K562 (cell line): ENCODE measurements around the gene GCK. TPM values are rescaled to one million over a fixed set of nuclear protein-coding genes. Genes with fewer than 3 reads are reported as not detected.

ENCODE experiments used
- CCNT2 ChIP-seq: IDR thresholded peaks from 2 replicates; pipeline ENCODE4 v1.6.1; 2011; ENCODE audit warnings: borderline replicate concordance, low read depth, mild to moderate bottlenecking, moderate library complexity, mixed read lengths, low read length; ENCODE audit not compliant: insufficient read length; ENCODE audit errors: extremely low read depth
- CLOCK ChIP-seq: fragments of 250-450 bp; sonication (Bioruptor Pico); IDR thresholded peaks from 2 replicates; pipeline ENCODE4 v1.4.0; 2020; ENCODE audit warnings: mild to moderate bottlenecking, moderate library complexity, borderline replicate concordance
- DLX4 ChIP-seq: fragments of 250-450 bp; sonication (Bioruptor Pico); IDR thresholded peaks from 2 replicates; pipeline ENCODE4 v1.6.1; 2021; ENCODE audit warnings: mild to moderate bottlenecking
- EGR1 ChIP-seq: fragments of 450-650 bp; conservative IDR thresholded peaks from 2 replicates; pipeline ENCODE4 v1.6.1; 2017; ENCODE audit warnings: mild to moderate bottlenecking
- HEY1 ChIP-seq: fragments of 250-450 bp; sonication (Bioruptor Pico); IDR thresholded peaks from 2 replicates; pipeline ENCODE4 v1.5.0; 2020; ENCODE audit warnings: mild to moderate bottlenecking, moderate library complexity, borderline replicate concordance
- SAP30 ChIP-seq: fragments of 200-600 bp; sonication (generic); IDR thresholded peaks from 2 replicates; pipeline ENCODE4 v1.6.1; 2012; ENCODE audit warnings: borderline replicate concordance, low read depth, mild to moderate bottlenecking, moderate library complexity, low read length, control low read depth, inconsistent platforms; ENCODE audit not compliant: insufficient read depth, poor library complexity, severe bottlenecking
- SIX5 ChIP-seq, 2 experiments: IDR thresholded peaks; 2 replicates each; pipeline ENCODE4 v1.6.1; 2011; ENCODE audit warnings: low read length in 2 of 2, borderline replicate concordance in 1 of 2, low read depth in 1 of 2, mild to moderate bottlenecking in 1 of 2, moderate library complexity in 1 of 2; ENCODE audit not compliant: insufficient read depth in 1 of 2
- SREBF1 ChIP-seq: fragments of 150-350 bp; IDR thresholded peaks from 2 replicates; pipeline ENCODE4 v1.6.1; 2014; ENCODE audit warnings: antibody characterized with exemption, low read depth, low read length, borderline replicate concordance
- TAL1 ChIP-seq: fragments of 450-650 bp; IDR thresholded peaks from 2 replicates; pipeline ENCODE4 v1.6.1; 2016; ENCODE audit warnings: mild to moderate bottlenecking
- TCF3 ChIP-seq: sonication (generic); formaldehyde crosslinking; IDR thresholded peaks from 2 replicates; pipeline ENCODE4 v1.4.0; 2020; ENCODE audit warnings: mild to moderate bottlenecking, missing genetic modification reagents
- ZNF197 ChIP-seq: fragments of 200-800 bp; sonication (Bioruptor generic); IDR thresholded peaks from 2 replicates; pipeline ENCODE4 v1.6.1; 2016; ENCODE audit warnings: low read depth, missing genetic modification characterization, missing compliant biosample characterization
- ZNF239 ChIP-seq: fragments of 250-450 bp; sonication (Bioruptor Pico); IDR thresholded peaks from 2 replicates; pipeline ENCODE4 v1.4.0; 2020; ENCODE audit warnings: mild to moderate bottlenecking
- ZNF766 ChIP-seq: fragments of 200-800 bp; sonication (Bioruptor generic); conservative IDR thresholded peaks from 2 replicates; pipeline ENCODE4 v1.6.1; 2016; ENCODE audit warnings: missing genetic modification characterization, missing compliant biosample characterization
- polyA plus RNA-seq, 8 experiments: library from polyadenylated mRNA; depleted of rRNA in 4 of 8; stranded (reverse) in 5 of 8; unstranded in 3 of 8; fragments of >200 nt; fragmentation: Nextera tagmentation in 2 of 8; fragmentation: Illumina TruSeq in 1 of 8; extraction: Ambion mirVana in 2 of 8; extraction: Trizol in 1 of 8; gene quantifications; 2 replicates each; pipeline versions ENCODE4 v1.2.1 to v1.2.3, GENCODE V29; 2011 to 2014; ENCODE audit warnings: inconsistent platforms in 1 of 8, missing spikeins in 1 of 8
- total RNA-seq, 7 experiments: library from RNA; depleted of rRNA in 6 of 7; stranded (reverse); fragments of >200 nt in 6 of 7; fragmentation: Illumina TruSeq in 2 of 7; extraction: Trizol in 2 of 7; gene quantifications; 2 replicates each; pipeline versions ENCODE4 v1.2.1 to v1.2.3, GENCODE V29; 2011 to 2021; ENCODE audit warnings: low replicate concordance in 1 of 7
- TF ChIP-seq, protein P1 (sequence below): fragments of 250-450 bp; sonication (Bioruptor Pico); IDR thresholded peaks from 2 replicates; pipeline ENCODE4 v1.5.0; 2020; ENCODE audit warnings: mild to moderate bottlenecking, borderline replicate concordance
- TF ChIP-seq, protein P2 (sequence below): sonication (generic); formaldehyde crosslinking; IDR thresholded peaks from 2 replicates; pipeline ENCODE4 v1.8.0; 2023; ENCODE audit warnings: mild to moderate bottlenecking, missing genetic modification reagents

The GCK gene
- total and polyA plus RNA-seq, 9 of the 15 experiments (the other 6 are each of a cell fraction or from before 2014, with no cell fraction given): 0.11 to 0.55 (median 0.16) TPM; not detected in 3

DNA sequence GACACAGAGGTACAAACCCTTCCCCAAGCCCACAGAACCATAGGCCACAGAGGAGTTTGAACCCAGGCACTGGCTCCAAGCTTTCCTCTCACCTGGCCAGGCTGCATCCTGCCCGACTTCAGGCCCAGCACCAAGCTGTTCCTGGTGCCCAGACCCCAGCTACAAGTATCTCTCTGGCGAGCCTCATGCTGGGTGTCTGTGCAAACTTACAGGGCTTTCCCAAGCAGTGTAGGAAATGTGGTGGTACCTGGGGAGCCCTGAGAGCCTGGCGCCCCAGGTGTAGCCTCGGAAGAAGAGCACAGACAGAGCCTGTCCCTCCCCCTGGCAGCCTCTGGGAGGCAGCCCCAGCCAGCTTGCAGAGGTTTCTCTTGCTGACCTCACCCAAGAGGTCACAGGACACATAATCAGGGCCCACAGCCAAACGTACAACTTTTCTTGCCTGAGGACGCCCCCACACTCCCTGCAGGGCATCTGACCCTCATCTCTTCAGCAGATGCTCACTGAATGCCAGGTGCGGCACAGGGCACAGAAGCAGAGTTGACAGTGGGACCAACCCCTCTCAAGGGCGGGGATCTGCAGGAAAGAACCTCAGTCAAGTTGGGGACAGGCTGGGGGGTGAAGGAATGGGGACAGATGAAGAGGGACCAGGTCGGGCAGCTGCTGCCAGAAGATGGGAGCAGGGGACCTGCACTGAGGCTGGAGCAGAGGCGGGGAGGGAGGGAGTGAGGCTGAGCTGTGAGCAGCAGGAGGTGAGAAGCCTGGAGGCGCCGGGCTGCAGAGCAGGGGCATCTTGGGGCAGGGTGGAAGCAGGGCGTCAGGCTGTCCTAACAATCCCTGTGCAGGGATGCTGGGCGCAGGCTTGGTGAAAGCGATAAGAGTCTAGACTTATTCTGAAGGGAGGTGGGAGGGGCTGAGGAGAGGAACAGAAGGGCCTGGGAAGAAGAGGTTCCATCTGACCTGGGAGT, 31.8 kb downstream of the GCK start (continued):
- TF ChIP-seq, protein P1, sequence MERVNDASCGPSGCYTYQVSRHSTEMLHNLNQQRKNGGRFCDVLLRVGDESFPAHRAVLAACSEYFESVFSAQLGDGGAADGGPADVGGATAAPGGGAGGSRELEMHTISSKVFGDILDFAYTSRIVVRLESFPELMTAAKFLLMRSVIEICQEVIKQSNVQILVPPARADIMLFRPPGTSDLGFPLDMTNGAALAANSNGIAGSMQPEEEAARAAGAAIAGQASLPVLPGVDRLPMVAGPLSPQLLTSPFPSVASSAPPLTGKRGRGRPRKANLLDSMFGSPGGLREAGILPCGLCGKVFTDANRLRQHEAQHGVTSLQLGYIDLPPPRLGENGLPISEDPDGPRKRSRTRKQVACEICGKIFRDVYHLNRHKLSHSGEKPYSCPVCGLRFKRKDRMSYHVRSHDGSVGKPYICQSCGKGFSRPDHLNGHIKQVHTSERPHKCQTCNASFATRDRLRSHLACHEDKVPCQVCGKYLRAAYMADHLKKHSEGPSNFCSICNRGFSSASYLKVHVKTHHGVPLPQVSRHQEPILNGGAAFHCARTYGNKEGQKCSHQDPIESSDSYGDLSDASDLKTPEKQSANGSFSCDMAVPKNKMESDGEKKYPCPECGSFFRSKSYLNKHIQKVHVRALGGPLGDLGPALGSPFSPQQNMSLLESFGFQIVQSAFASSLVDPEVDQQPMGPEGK (CRISPR knock-in tag): no peak
- no peak for TF ChIP-seq ZNF197 (CRISPR knock-in tag)
- TF ChIP-seq DLX4 (CRISPR knock-in tag): no peak
- peak; percentile 24; the same call in 1 of the 2 replicates for TF ChIP-seq TCF3
- TF ChIP-seq SREBF1: no peak
- TF ChIP-seq, protein P2, sequence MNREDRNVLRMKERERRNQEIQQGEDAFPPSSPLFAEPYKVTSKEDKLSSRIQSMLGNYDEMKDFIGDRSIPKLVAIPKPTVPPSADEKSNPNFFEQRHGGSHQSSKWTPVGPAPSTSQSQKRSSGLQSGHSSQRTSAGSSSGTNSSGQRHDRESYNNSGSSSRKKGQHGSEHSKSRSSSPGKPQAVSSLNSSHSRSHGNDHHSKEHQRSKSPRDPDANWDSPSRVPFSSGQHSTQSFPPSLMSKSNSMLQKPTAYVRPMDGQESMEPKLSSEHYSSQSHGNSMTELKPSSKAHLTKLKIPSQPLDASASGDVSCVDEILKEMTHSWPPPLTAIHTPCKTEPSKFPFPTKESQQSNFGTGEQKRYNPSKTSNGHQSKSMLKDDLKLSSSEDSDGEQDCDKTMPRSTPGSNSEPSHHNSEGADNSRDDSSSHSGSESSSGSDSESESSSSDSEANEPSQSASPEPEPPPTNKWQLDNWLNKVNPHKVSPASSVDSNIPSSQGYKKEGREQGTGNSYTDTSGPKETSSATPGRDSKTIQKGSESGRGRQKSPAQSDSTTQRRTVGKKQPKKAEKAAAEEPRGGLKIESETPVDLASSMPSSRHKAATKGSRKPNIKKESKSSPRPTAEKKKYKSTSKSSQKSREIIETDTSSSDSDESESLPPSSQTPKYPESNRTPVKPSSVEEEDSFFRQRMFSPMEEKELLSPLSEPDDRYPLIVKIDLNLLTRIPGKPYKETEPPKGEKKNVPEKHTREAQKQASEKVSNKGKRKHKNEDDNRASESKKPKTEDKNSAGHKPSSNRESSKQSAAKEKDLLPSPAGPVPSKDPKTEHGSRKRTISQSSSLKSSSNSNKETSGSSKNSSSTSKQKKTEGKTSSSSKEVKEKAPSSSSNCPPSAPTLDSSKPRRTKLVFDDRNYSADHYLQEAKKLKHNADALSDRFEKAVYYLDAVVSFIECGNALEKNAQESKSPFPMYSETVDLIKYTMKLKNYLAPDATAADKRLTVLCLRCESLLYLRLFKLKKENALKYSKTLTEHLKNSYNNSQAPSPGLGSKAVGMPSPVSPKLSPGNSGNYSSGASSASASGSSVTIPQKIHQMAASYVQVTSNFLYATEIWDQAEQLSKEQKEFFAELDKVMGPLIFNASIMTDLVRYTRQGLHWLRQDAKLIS (CRISPR knock-in tag): no peak
- peak; percentile 60 for TF ChIP-seq EGR1
- TF ChIP-seq ZNF766 (CRISPR knock-in tag): no peak
- no peak for TF ChIP-seq ZNF239 (CRISPR knock-in tag)
- no peak; the same call in 1 of the 2 replicates for TF ChIP-seq TAL1
- no peak for TF ChIP-seq CCNT2
- TF ChIP-seq HEY1 (CRISPR knock-in tag): no peak
- no peak for TF ChIP-seq SAP30
- TF ChIP-seq SIX5 (IDR thresholded peaks at IDR 0.05; ENCODE audit: borderline replicate concordance in 1 of 2, insufficient read depth in 1 of 2, low read depth in 1 of 2, low read length in 2 of 2): no peak
- no peak for TF ChIP-seq CLOCK (CRISPR knock-in tag)
